Activated T-cell treated with anti-CD3 and anti-CD28 coated beads, Interleukin-2, amount 50 U/mL, for 48 hours (primary cell): ENCODE measurements around the gene TBC1D2B.
"Not testable (repeated sequence)": the region's sequence is repeated elsewhere in the genome, so short reads cannot be mapped to it uniquely, and the experiment has no call there.

Experiments used
- DNase-seq, 2 experiments: peaks; one replicate each; pipeline ENCODE4 v3.0.0-alpha.2; 2020

TBC1D2B gene

GRCh38 chr15:77999486-77999885 is 78.0 kb downstream of the TBC1D2B start:
- DNase-seq = no peak

- no peak for DNase-seq
Observed at GRCh38 chr15:77998592-77998991, 78.9 kb downstream of the TBC1D2B start.

GRCh38 chr15:77997761-77998554 is 79.6 kb downstream of the TBC1D2B start:
- DNase-seq = not testable (repeated sequence)

- not testable (repeated sequence) for DNase-seq
Observed at GRCh38 chr15:77997221-77997620, 80.3 kb downstream of the TBC1D2B start.

- DNase-seq = not testable (repeated sequence)
Observed at GRCh38 chr15:77996713-77997171, 80.8 kb downstream of the TBC1D2B start.

GRCh38 chr15:77996226-77996625 is 81.3 kb downstream of the TBC1D2B start:
- not testable (repeated sequence) for DNase-seq

GRCh38 chr15:77995537-77995918 is 82.0 kb downstream of the TBC1D2B start:
- DNase-seq = not testable (repeated sequence)

- DNase-seq = not testable (repeated sequence)
Observed at GRCh38 chr15:77994893-77995536, 82.5 kb downstream of the TBC1D2B start.

- peak; percentile 50 to 58 for DNase-seq
Observed at GRCh38 chr15:77993970-77994693, 83.4 kb downstream of the TBC1D2B start.

GRCh38 chr15:77993374-77993911 is 84.1 kb downstream of the TBC1D2B start:
- no peak for DNase-seq

GRCh38 chr15:77992356-77993222 is 84.9 kb downstream of the TBC1D2B start:
- DNase-seq = no peak

- DNase-seq = not testable (repeated sequence)
Observed at GRCh38 chr15:77991658-77992201, 85.8 kb downstream of the TBC1D2B start.

- DNase-seq = no peak
Observed at GRCh38 chr15:77991029-77991406, 86.5 kb downstream of the TBC1D2B start.

GRCh38 chr15:77989296-77990143 is 88.0 kb downstream of the TBC1D2B start:
- no peak for DNase-seq

- no peak for DNase-seq
Observed at GRCh38 chr15:77988347-77989295, 88.9 kb downstream of the TBC1D2B start.

GRCh38 chr15:77987765-77988136 is 89.8 kb downstream of the TBC1D2B start:
- DNase-seq = not testable (repeated sequence)

- no peak for DNase-seq
Observed at GRCh38 chr15:77986891-77987764, 90.4 kb downstream of the TBC1D2B start.

- no peak for DNase-seq
Observed at GRCh38 chr15:77985931-77986480, 91.5 kb downstream of the TBC1D2B start.
